Chondrocyte (in vitro differentiated cells): ENCODE measurements around the gene DNAH2. TPM values are rescaled to one million over a fixed set of nuclear protein-coding genes. Genes with fewer than 3 reads are reported as not detected.
A peak's percentile ranks its signal among the peaks of the same experiment; 100 is the strongest.

Source experiments
- DNase-seq: peaks from one replicate; pipeline ENCODE4 v3.0.0; 2021; ENCODE audit warnings: mixed read lengths, low spot score
- H3K27ac Mint-ChIP-seq: one replicate; pipeline ENCODE4 v1.8.0; 2021; ENCODE audit warnings: mild to moderate bottlenecking, moderate library complexity, mixed read lengths; ENCODE audit not compliant: unreplicated experiment
- H3K27me3 Mint-ChIP-seq: 2 replicates; pipeline ENCODE4 v1.8.0; 2021; ENCODE audit warnings: low read depth, mixed read lengths
- H3K36me3 Mint-ChIP-seq: 2 replicates; pipeline ENCODE4 v1.8.0; 2021; ENCODE audit warnings: low read depth, mixed read lengths
- H3K4me1 Mint-ChIP-seq: 2 replicates; pipeline ENCODE4 v1.8.0; 2021; ENCODE audit warnings: low read depth, mild to moderate bottlenecking, mixed read lengths
- H3K4me3 Mint-ChIP-seq: one replicate; pipeline ENCODE4 v1.8.0; 2021; ENCODE audit warnings: mild to moderate bottlenecking, moderate library complexity, mixed read lengths; ENCODE audit not compliant: unreplicated experiment
- H3K9me3 Mint-ChIP-seq: 2 replicates; pipeline ENCODE4 v1.8.0; 2021; ENCODE audit warnings: low read depth, mixed read lengths
- total RNA-seq: library from RNA; stranded (reverse); gene quantifications from 3 replicates; pipeline ENCODE4 v1.2.1, GENCODE V29; 2021
- TF ChIP-seq, protein P1 (sequence below): fragments of 200-600 bp; sonication (generic); IDR thresholded peaks from 2 replicates; pipeline ENCODE4 v1.5.0; 2021; ENCODE audit warnings: antibody characterized with exemption, mild to moderate bottlenecking, moderate library complexity

The DNAH2 gene
- total RNA-seq, 1 donor from 2014 or later: not detected

DNA sequence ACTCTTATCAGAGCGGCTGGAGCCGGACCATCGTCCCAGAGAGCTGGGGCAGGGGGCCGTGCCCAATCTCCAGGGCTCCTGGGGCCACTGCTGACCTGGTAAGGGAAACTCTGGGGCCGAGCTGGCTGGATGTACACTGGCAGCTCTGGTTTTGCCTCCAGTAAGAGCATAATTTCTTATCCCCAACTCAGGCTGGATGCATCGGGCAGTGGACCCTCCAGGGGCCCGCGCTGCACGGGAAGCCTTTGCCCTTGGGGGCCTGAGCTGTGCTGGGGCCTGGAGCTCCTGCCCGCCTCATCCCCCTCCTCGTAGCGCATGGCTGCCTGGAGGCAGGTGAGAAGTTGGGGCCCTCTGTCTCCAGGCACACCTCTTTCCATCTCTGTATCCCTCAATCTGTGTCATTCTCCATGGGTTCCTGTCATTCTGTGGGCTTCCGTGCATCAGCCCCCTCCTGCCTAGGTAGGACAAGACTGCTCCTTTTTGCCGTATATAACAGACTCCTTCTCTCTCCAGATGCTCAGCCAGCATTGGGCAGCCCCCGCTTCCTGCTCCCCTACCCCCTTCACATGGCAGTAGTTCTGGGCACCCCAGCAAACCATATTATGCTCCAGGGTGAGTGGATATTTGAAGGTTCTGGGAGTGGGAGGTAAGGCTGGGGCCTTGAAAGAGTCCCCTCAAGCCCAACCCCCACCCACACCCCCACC lies 128.0 kb downstream of the DNAH2 start:
- Mint-ChIP-seq H3K36me3 (peaks cover 8% of the 10 kb centered on the region), H3K4me1 (peaks cover 24% of the 10 kb centered on the region), H3K27ac (peak overlapping the region; percentile 99), H3K4me3 (peak overlapping the region; percentile 98), H3K27me3 (no peaks in the 10 kb centered on the region), H3K9me3 (no peaks in the 10 kb centered on the region)
- DNase-seq: no peak
- TF ChIP-seq, protein P1, sequence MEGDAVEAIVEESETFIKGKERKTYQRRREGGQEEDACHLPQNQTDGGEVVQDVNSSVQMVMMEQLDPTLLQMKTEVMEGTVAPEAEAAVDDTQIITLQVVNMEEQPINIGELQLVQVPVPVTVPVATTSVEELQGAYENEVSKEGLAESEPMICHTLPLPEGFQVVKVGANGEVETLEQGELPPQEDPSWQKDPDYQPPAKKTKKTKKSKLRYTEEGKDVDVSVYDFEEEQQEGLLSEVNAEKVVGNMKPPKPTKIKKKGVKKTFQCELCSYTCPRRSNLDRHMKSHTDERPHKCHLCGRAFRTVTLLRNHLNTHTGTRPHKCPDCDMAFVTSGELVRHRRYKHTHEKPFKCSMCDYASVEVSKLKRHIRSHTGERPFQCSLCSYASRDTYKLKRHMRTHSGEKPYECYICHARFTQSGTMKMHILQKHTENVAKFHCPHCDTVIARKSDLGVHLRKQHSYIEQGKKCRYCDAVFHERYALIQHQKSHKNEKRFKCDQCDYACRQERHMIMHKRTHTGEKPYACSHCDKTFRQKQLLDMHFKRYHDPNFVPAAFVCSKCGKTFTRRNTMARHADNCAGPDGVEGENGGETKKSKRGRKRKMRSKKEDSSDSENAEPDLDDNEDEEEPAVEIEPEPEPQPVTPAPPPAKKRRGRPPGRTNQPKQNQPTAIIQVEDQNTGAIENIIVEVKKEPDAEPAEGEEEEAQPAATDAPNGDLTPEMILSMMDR: no peak

DNA sequence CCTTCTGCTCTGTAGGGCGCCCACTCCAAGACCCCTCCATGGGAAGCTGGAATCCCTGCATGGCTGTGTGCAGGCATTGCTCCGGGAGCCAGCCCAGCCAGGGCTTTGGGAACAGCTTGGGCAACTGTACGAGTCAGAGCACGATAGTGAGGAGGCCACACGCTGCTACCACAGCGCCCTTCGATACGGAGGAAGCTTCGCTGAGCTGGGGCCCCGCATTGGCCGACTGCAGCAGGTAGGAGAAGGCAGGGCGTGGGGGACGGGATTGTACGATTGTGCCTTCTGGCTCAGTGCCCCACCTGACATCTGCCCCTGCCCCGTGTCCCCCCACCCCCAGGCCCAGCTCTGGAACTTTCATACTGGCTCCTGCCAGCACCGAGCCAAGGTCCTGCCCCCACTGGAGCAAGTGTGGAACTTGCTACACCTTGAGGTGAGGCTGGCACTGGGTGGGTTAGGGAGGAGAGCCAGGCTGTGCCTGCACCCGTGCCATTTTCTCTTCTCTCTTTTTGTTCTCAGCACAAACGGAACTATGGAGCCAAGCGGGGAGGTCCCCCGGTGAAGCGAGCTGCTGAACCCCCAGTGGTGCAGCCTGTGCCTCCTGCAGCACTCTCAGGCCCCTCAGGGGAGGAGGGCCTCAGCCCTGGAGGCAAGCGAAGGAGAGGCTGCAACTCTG lies 128.7 kb downstream of the DNAH2 start:
- peaks cover 17% of the 10 kb centered on the region for H3K4me1 Mint-ChIP-seq
- no peak overlapping the region for H3K27ac Mint-ChIP-seq
- no peak overlapping the region for H3K4me3 Mint-ChIP-seq
- no peaks in the 10 kb centered on the region for H3K9me3 Mint-ChIP-seq
- H3K27me3 Mint-ChIP-seq: no peaks in the 10 kb centered on the region
- TF ChIP-seq, protein P1: no peak
- no peak for DNase-seq
- peaks cover 11% of the 10 kb centered on the region for H3K36me3 Mint-ChIP-seq

DNA sequence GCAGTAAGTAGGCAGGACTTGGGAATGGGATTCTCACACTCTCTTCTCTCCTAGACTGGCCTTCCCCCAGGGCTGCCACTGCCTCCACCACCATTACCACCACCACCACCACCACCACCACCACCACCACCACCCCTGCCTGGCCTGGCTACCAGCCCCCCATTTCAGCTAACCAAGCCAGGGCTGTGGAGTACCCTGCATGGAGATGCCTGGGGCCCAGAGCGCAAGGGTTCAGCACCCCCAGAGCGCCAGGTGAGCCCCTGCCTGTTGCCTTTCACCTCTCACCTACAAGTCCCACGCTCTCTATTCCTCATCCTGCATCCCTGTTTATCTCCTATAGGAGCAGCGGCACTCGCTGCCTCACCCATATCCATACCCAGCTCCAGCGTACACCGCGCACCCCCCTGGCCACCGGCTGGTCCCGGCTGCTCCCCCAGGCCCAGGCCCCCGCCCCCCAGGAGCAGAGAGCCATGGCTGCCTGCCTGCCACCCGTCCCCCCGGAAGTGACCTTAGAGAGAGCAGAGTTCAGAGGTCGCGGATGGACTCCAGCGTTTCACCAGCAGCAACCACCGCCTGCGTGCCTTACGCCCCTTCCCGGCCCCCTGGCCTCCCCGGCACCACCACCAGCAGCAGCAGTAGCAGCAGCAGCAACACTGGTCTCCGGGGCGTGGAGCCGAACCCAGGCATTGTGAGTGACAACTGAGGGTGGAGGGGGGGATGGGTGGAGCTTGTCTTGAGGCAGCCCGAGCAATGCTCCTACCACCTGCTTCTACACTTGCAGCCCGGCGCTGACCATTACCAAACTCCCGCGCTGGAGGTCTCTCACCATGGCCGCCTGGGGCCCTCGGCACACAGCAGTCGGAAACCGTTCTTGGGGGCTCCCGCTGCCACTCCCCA lies 129.5 kb downstream of the DNAH2 start:
- H3K4me1 Mint-ChIP-seq: peaks cover 19% of the 10 kb centered on the region
- no peak for DNase-seq
- no peaks in the 10 kb centered on the region for H3K9me3 Mint-ChIP-seq
- H3K27ac Mint-ChIP-seq: peak overlapping the region; percentile 36
- H3K36me3 Mint-ChIP-seq: peaks cover 14% of the 10 kb centered on the region
- TF ChIP-seq, protein P1: no peak
- no peaks in the 10 kb centered on the region for H3K27me3 Mint-ChIP-seq
- no peak overlapping the region for H3K4me3 Mint-ChIP-seq

DNA sequence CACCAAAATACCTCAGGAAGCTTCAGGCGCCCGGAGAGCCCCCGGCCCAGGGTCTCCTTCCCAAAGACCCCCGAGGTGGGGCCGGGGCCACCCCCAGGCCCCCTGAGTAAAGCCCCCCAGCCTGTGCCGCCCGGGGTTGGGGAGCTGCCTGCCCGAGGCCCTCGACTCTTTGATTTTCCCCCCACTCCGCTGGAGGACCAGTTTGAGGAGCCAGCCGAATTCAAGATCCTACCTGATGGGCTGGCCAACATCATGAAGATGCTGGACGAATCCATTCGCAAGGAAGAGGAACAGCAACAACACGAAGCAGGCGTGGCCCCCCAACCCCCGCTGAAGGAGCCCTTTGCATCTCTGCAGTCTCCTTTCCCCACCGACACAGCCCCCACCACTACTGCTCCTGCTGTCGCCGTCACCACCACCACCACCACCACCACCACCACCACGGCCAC lies 130.6 kb downstream of the DNAH2 start:
- Mint-ChIP-seq H3K9me3 (no peaks in the 10 kb centered on the region), H3K4me1 (peaks cover 13% of the 10 kb centered on the region), H3K27ac (no peak overlapping the region), H3K36me3 (peaks cover 16% of the 10 kb centered on the region), H3K4me3 (no peak overlapping the region), H3K27me3 (no peaks in the 10 kb centered on the region)
- TF ChIP-seq, protein P1: no peak
- no peak for DNase-seq

DNA sequence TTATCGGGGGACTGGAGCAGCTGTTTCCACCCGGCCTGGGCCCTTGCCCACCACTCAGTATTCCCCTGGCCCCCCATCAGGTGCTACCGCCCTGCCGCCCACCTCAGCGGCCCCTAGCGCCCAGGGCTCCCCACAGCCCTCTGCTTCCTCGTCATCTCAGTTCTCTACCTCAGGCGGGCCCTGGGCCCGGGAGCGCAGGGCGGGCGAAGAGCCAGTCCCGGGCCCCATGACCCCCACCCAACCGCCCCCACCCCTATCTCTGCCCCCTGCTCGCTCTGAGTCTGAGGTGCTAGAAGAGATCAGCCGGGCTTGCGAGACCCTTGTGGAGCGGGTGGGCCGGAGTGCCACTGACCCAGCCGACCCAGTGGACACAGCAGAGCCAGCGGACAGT lies 131.2 kb downstream of the DNAH2 start:
- TF ChIP-seq, protein P1: no peak
- Mint-ChIP-seq H3K4me1 (peaks cover 11% of the 10 kb centered on the region), H3K27ac (no peak overlapping the region), H3K4me3 (no peak overlapping the region), H3K36me3 (peaks cover 16% of the 10 kb centered on the region), H3K27me3 (no peaks in the 10 kb centered on the region), H3K9me3 (no peaks in the 10 kb centered on the region)
- no peak for DNase-seq
